Stimulated activated CD8-positive, alpha-beta memory T cell treated with anti-CD3 and anti-CD28 coated beads, Interleukin-15, amount 100 ng/mL, for 1 hour (primary cell): Measurements from ENCODE around the gene ZNF284.
A peak's percentile ranks its signal among the peaks of the same experiment; 100 is the strongest.

Source experiments
- DNase-seq: peaks from one replicate; pipeline ENCODE4 v3.0.0-alpha.2; 2020; ENCODE audit warnings: low read depth

The ZNF284 gene

DNA sequence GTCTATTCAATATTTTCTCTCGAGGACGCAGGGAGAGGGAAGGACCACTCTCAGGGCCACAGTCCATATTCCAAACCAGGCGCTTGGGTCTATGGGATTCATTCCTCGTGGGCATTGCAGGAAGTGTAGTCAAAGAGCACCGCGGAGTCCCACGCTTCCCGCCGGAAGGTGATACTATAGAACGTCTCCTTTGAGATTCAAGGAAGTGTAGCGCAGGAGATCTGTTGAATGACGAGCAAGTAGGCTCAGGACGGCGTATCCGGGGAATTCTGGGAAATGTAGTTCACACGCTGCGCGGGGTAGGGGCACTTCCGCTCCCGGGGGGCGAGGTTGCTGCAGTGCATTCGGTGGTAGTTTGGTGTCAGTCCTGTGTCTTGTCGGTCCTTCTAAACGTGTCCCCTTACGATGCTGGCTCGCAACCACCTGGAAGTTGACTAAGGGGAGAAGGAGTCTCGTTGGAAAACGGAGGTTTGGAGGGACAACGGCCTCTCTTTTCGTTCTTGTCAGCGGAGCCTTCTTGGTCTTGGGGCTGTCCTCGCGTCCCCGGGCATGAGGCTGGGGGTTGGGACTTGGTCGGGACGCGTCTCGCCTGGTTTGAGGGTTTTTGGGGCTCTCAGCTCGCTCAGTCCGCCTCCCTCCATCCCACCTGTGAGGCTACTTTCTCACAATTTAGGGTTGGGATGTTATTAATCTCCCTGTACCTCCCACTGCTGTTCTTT is at the start of gene ZNF284:
ZNF284 (plus strand) TSS at position 336 of the 719 bp plus-strand sequence. CDS start 4,231 bp downstream, outside the sequence.
- DNase-seq, result peak; percentile 63

- no peak for DNase-seq
Observed at GRCh38 chr19:44024900-44025216, 47.1 kb upstream of the ZNF284 start.

DNA sequence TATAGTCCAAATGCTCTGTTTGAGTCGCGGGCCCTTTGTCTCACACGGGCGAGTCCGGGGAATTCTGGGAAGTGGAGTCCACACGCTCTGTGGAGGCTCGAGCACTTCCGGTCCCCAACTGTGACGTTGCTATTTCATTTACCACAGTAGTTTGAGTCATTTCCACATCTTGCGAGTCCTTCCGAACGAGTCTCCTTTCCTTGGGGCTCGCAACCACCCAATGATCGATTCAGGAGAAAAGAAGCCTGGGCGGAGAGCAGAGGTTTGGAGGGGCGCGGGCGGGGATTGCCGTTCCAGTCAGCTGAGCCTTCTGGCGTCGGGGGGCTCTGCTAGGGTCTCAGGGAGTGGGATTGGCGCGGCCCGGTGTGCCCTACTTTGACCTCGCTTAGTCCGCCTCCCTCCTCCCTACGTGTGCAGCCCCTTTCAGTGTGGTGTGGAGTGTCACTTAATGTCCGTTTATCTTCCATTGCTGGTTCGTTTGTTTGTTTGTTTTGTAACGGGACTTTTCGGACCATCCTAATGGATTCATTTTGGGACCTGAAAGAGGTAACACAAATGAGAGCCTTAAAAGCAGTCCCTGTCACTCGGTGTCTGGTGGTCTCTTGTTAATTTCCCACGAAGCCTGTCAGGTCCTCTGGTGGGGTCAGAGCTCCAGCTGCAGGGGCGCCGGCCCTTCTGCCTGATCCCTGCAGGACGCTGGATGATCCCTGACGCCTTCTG is 46.6 kb upstream of the ZNF284 start, which contains the start of gene ZNF222:
ZNF222 (plus strand) TSS at position 163 of the 720 bp plus-strand sequence; CDS start at position 221, 58 bp downstream.
- DNase-seq, result peak; percentile 53

DNA sequence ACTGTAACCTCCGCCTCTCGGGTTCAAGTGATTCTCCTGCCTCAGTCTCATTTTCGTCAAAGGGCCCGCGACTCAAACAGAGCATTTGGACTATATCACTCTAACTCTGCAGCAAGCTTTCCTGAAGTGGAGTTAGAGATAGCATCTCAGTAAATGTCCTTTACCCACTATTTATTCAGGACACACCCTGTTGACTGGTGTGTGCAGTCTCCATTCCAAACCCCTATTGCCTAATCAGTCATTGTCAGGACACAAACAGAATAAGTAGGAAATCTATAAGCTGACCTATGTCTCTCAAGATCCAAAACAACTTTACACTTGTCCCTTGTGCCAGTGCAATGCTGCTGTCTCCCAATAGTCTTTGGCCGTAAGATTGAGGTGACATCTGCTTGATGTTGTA is 45.3 kb upstream of the ZNF284 start:
- DNase-seq, result no peak

DNA sequence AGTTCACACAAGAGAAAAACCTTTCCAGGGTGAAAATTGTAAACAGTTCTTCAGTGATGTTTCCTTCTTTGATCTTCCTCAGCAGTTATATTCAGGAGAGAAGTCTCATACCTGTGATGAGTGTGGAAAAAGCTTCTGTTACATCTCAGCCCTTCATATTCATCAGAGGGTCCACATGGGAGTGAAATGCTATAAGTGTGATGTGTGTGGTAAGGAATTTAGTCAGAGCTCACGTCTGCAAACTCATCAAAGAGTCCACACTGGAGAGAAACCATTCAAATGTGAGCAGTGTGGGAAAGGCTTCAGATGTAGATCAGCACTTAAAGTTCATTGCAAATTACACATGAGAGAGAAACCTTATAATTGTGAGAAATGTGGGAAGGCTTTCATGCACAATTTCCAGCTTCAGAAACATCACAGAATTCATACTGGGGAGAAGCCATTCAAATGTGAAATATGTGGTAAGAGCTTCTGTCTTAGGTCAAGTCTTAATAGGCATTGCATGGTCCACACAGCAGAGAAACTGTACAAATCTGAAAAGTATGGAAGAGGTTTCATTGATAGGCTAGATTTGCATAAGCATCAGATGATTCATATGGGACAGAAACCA is 39.9 kb upstream of the ZNF284 start:
- DNase-seq, result no peak

DNA sequence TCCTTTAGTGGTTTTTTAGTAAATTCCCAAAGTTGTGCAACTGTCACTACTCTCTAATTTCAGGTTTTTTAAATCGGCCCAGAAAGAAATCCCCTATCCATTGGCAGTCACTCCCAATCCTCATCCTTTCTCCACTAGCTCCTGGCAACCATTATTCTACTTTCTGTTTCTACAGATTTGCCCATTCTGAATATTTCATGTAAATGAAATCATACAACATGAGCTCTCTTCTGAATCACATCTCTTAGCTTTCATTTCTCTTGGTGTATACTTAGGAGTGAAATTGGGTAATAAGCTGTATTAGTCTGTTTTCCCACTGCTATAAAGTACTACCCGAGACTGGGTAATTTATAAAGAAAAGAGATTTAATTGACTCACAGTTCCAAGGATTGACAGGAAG is 29.8 kb upstream of the ZNF284 start:
- no peak for DNase-seq

DNA sequence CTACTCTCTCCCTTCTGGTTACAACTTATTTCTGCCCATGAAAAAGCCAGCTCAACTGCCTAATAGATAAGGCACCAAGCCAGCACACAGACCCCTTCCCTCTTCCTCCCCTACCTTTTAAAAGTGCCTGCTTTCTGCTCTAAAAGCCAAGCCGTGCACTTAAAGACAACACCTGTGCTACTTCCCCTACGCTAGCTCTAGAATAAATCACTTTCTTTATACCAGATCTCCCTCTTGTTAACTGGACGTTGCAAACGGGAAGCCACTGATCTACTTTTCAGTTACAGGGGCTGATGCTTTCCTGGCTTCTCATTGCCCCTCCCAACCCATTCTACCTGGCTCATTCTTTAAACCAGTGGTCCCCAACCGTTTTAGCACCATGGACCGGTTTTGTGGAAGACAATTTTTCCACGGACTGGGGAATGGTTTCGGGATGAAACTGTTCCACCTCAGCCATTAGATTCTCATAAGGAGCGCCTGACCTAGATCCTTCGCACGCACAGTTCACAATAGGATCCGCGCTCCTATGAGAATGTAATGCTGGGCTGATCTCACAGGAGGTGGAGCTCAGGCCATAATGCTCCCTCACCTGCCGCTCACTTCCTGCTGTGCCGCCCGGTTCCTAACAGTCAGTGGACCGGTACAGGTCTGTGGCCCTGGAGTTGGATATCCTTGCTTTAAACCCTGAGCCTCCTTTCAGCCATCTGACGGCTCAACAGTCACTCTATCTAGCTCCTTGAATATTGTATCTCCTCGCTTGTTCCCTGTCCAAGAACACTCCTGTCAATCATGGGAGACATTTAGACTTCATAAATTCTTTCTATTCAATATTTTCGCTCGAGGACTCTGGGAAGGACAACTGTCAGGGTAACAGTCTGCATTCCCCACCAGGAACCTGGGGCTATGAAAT is 21.0 kb upstream of the ZNF284 start:
- DNase-seq, result no peak

DNA sequence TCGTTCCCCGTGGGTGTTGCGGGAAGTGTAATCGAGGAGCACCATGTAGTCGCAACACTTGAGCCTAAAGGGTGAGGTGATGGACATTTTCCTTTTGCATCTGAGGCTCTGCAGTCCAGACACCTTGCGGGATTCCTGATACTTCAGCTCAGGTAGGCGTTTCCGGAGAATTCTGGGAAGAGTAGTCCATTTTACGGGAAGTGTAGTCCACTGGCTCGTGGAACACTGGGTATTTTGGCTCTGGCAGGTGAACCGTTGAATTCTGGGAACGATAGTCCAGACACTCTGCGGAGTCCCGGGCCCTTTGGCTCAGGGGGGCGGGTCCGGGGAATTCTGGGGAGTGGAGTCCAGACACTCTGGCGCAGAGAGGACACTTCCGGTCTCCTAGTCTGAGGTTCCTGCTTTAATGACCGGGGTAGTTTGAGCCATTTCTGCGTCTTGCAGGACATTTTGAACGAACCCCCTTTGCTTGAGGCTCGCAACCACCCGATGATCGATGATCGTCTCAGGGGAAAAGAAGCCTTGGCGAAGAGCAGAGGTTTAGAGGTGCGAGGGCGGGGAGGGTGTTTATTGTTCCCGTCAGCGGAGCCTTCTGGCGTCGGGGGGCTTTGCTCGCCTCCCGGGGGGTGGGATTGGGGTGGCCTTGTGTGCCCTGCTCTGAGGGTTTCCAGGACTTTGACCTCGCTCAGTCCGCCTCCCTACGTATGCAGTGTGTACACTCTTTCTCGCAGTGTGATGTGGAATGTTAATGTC is 20.1 kb upstream of the ZNF284 start, which contains the start of gene ZNF223:
ZNF223 (plus strand) TSS at position 387 of the 753 bp plus-strand sequence. CDS start 3,141 bp downstream, outside the sequence.
- DNase-seq, result peak; percentile 29

- no peak for DNase-seq
Observed at GRCh38 chr19:44055870-44056269, 16.1 kb upstream of the ZNF284 start.

- no peak for DNase-seq
Observed at GRCh38 chr19:44059229-44059628, 12.7 kb upstream of the ZNF284 start.

DNA sequence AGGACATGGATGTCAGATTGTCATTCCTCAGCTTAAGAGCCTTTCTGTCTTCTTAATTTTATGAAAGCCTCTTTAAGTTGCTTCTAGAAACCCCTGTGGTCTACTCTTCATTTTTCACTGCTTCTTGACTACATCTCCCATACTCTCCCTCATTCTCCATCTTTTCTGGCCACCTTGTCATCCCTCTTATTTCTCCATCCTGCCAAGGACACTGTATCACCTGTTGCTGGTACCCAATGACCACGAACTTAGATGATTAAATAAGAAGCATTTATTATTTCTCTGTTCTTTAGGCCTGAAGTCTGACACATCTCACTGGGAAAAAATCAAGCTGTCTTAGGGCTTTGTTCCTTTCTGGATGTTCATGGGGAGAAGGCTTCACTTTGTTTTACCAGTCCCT is 10.9 kb upstream of the ZNF284 start:
- no peak for DNase-seq

GRCh38 chr19:44066305-44066704 is 5.7 kb upstream of the ZNF284 start:
- DNase-seq, result no peak

DNA sequence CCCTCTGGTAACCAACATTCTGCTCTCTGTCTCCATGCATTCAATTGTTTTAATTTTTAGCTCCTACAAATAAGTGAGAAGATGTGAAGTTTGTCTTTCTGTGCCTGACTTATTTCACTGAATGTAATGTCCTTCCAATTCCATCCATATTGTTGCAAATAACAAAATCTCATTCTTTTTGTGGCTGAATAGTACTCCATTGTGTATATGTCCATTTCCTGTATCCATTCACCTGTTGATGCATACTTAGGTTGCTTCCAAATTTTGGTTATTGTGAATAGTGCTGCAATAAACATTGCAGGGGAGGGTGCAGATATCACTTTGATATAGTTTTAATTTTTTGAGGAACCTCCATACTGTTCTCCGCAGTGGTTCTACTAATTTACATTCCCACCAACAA is 2.5 kb upstream of the ZNF284 start:
- no peak for DNase-seq

DNA sequence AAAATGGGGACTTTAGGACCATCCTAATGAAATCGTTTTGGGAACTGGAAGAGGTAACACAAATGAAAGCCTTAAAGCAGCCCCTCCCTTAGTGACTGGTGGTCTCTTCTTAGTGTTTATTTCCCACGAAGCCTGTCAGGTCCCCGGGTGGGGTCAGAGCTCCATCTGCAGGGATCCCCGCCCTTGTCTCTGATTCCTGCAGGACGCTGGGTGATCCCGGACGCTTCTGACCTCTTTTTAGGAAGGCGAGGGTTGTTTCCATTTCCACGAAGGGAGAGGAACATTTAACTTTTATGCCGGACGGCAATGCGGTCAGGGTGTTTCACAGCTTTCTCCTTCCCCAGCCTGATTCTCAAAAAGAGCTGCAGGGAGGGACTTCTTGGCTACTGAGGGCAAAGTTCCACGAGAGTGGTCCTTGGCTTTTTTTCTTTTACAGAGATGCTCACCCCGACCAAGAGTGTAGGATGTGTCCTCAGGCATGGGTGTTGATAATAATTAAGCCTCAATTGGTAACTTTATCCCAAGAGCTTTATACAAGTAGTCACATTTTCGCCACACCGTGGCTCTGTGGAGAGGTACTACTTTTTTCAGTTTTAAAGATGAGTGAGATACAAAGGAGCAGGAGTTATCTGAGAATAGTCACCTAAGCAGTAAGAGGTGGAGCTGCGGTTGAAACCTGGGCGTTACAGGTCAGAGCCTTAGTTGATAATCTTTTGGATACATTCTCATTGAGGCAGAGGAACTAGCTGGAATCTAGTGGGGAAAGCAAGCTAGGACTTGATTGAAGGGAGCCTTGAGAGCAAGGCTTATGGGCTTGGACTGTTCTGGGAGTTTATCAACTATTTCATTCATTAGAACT is 813 bp downstream of the ZNF284 start:
- DNase-seq, result no peak

GRCh38 chr19:44076325-44076724 is 4.4 kb downstream of the ZNF284 start:
- DNase-seq, result no peak

GRCh38 chr19:44092108-44092507 is 20.1 kb downstream of the ZNF284 start:
- DNase-seq, result no peak

DNA sequence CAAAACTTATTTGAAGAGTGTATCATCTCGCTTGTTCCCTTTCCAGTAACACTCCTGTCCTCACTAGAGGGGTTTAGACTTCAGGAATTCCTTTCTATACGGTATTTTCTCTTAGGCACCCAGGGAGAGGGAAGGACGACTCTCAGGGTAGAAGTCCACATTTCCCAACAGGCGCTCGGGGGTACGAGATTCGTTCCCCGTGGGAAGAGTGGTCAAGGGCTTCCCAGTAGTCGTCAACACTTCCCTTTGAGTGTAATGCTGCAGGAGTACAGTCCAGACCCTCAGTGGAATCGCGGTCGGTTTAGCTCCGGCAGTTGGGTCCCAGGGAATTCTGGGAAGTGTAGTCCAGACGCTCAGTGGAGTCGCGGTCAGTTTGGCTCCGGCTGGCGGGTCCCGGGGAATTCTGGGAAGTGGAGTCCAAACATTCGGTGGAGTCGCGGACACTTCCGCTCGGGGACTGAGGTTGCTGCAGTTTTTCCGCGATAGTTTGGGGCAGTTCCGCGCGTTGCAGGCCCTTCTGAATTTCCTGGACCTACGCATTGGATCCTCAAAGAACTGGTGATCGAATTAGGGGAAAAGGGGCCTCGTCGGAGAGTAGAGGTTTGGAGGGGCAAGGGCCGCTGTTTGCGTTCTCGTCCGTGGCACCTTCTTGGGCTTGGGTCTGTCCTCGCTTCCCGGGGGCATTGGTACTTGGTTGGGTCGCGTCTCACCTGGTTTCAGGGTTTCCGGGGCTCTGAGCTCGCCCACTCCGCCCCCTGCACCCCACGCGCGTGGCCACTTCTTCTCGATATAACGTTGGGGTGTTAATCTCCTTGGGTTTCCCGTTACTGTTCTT is 22.2 kb downstream of the ZNF284 start, which contains the start of gene ZNF224:
ZNF224 (plus strand) TSS at position 431 of the 835 bp plus-strand sequence. CDS start 3,513 bp downstream, outside the sequence.
- DNase-seq, result peak; percentile 52

DNA sequence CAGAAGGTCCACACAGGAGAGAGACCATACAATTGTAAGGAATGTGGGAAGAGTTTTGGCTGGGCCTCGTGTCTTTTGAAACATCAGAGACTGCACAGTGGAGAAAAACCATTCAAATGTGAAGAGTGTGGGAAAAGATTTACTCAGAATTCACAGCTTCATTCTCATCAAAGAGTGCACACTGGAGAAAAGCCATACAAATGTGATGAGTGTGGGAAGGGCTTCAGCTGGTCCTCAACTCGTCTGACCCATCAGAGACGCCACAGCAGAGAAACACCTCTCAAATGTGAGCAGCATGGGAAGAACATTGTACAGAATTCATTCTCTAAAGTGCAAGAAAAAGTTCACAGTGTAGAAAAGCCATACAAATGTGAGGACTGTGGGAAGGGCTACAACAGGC is 35.8 kb downstream of the ZNF284 start:
- no peak for DNase-seq

DNA sequence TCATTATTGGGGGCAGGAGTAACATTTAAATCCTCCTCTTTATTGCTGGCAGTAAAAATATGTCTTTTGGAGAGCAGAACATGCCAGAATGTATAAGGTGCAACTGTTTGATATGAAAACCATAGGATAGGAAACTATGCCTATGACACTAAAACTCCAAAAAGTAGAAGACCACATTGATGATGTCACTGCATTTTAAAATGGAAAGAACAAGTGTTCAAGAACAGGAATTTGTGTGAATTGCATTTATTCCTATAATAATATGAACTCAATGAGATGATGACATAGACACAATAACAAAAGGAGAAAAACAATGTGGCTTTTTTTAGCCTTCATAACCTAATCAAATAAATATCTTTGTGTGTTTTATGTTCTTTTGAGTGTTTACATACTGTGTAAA is 37.5 kb downstream of the ZNF284 start:
- no peak for DNase-seq
